PC-9 (cell line): ENCODE data around the gene IFNB1. TPM values are rescaled to one million over a fixed set of nuclear protein-coding genes. Genes with fewer than 3 reads are reported as not detected.

Source experiments
- BruUV-seq: library from RNA; stranded (reverse); fragments of 400-500 nt; replicated peaks from 2 replicates; lab custom pipeline; 2021; lab: Mats Ljungman, UMichigan
- CTCF ChIA-PET: fragments of 300-600 bp; sonication (Branson Sonifier 250); formaldehyde crosslinking; loops from one replicate; lab custom pipeline; 2022; ENCODE audit warnings: antibody characterized with exemption; lab: Charles Lee
- POLR2A ChIA-PET: fragments of 300-600 bp; sonication (Branson Sonifier 250); formaldehyde crosslinking; loops from one replicate; lab custom pipeline; 2022; ENCODE audit warnings: antibody characterized with exemption; ENCODE audit not compliant: unreplicated experiment; lab: Charles Lee
- DNase-seq, 2 experiments: peaks; one replicate each; pipeline versions ENCODE4 v3.0.0 to v3.0.0-alpha.2; 2015 to 2022; ENCODE audit warnings: mixed read lengths in 1 of 2
- H2AFZ ChIP-seq: fragments of 200-600 bp; sonication (generic); 2 replicates; pipeline ENCODE4 v1.8.1; 2017; ENCODE audit warnings: antibody characterized with exemption
- H3F3A ChIP-seq: fragments of 200-600 bp; sonication (generic); 2 replicates; pipeline ENCODE4 v1.8.1; 2017; ENCODE audit warnings: antibody characterized with exemption, mild to moderate bottlenecking, low read depth; ENCODE audit not compliant: insufficient read depth
- H3K27ac ChIP-seq: fragments of 200-600 bp; sonication (generic); 2 replicates; pipeline ENCODE4 v1.6.1; 2016; ENCODE audit warnings: mixed run types
- H3K27me3 ChIP-seq: fragments of 200-600 bp; sonication (generic); 2 replicates; pipeline ENCODE4 v1.6.1; 2016; ENCODE audit warnings: low read depth, mixed run types; ENCODE audit not compliant: insufficient read depth
- H3K36me3 ChIP-seq: fragments of 200-600 bp; sonication (generic); 2 replicates; pipeline ENCODE4 v1.6.1; 2016; ENCODE audit warnings: low read depth, mixed run types
- H3K4me1 ChIP-seq: fragments of 200-600 bp; sonication (generic); replicated peaks from 2 replicates; pipeline ENCODE4 v1.6.1; 2016; ENCODE audit warnings: mixed run types; ENCODE audit not compliant: insufficient read depth
- H3K4me2 ChIP-seq: fragments of 200-600 bp; sonication (generic); 2 replicates; pipeline ENCODE4 v1.6.1; 2017; ENCODE audit warnings: mixed run types
- H3K4me3 ChIP-seq: fragments of 200-600 bp; sonication (generic); 2 replicates; pipeline ENCODE4 v1.6.1; 2016; ENCODE audit warnings: mixed run types
- H3K79me2 ChIP-seq: fragments of 200-600 bp; sonication (generic); 2 replicates; pipeline ENCODE4 v1.6.1; 2017; ENCODE audit warnings: low read depth, mixed run types
- H3K9me2 ChIP-seq: fragments of 200-600 bp; sonication (generic); 2 replicates; pipeline ENCODE4 v1.8.1; 2017; ENCODE audit warnings: mild to moderate bottlenecking; ENCODE audit not compliant: insufficient read depth
- H3K9me3 ChIP-seq: fragments of 200-600 bp; sonication (generic); 2 replicates; pipeline ENCODE4 v1.8.1; 2016; ENCODE audit warnings: low read depth; ENCODE audit not compliant: insufficient read depth
- H4K20me1 ChIP-seq: fragments of 200-600 bp; sonication (generic); 2 replicates; pipeline ENCODE4 v1.8.1; 2017; ENCODE audit not compliant: insufficient read depth
- CTCF ChIP-seq: fragments of 200-600 bp; sonication (generic); conservative IDR thresholded peaks from 2 replicates; pipeline ENCODE4 v1.6.1; 2017; ENCODE audit warnings: mixed run types, antibody characterized with exemption, mild to moderate bottlenecking, moderate library complexity
- EZH2 ChIP-seq: fragments of 200-600 bp; sonication (generic); IDR thresholded peaks from 2 replicates; pipeline ENCODE4 v1.8.0; 2017; ENCODE audit warnings: antibody characterized with exemption, low read depth
- intact Hi-C: fragments of 100-400 bp; cut with micrococcal nuclease; formaldehyde crosslinking; loops from one replicate; pipeline ENCODE4 v1.10.0; 2022; ENCODE audit not compliant: unreplicated experiment
- total RNA-seq: library from RNA; stranded (reverse); gene quantifications from 2 replicates; pipeline ENCODE4 v1.2.3, GENCODE V29; 2021

The IFNB1 gene
- total RNA-seq, 1 experiment from 2014 or later, result not detected

GRCh38 chr9:21078702-21079101, 960 bp upstream of the IFNB1 start:
- ChIA-PET CTCF (interaction anchor here (0.7 to 1.0 kb wide), 3 partner anchors 17 to 48 kb away, joined by 3 to 5 read pairs (median 4); no protein-coding TSS in a partner anchor), POLR2A (no interaction called here)
- H3F3A ChIP-seq, result no peaks in the 10 kb centered on the region
- H4K20me1 ChIP-seq, result no peaks in the 10 kb centered on the region
- H3K4me1 ChIP-seq, result no peaks in the 10 kb centered on the region
- H3K27me3 ChIP-seq, result no peaks in the 10 kb centered on the region
- no peaks in the 10 kb centered on the region for H3K9me3 ChIP-seq
- no peak overlapping the region for H3K27ac ChIP-seq
- H3K79me2 ChIP-seq, result no peaks in the 10 kb centered on the region
- H3K36me3 ChIP-seq, result no peaks in the 10 kb centered on the region
- H2AFZ ChIP-seq, result no peak overlapping the region
- BruUV-seq, result no TSS peak
- H3K9me2 ChIP-seq, result no peaks in the 10 kb centered on the region
- no peak overlapping the region for H3K4me3 ChIP-seq
- intact Hi-C loops, result no loop called here
- no peak for DNase-seq
- H3K4me2 ChIP-seq, result no peak overlapping the region
- no peak for TF ChIP-seq EZH2
- TF ChIP-seq CTCF, result no peak

DNA sequence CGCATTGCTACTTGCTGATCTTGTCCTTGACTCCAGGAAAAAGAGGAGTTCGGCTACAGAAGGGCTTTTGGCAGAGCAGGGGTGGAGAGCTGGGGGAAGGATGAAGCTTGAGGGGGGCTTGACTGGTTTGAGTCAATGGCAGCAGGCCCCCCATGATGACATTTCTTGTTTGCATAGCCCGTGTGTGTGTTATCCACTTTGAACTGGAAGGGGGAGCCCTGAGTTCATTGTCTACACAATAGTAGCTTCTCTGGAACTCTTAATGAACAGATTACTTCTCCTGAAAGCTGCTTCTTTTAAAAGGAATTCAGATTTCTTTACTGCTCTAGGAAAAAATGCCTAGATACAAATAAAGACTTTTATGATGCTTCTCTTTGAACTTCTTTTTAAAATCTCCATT, 2.3 kb downstream of the IFNB1 start:
- no TSS peak for BruUV-seq
- H3K9me2 ChIP-seq, result no peaks in the 10 kb centered on the region
- H3K9me3 ChIP-seq, result no peaks in the 10 kb centered on the region
- H3K27me3 ChIP-seq, result no peaks in the 10 kb centered on the region
- TF ChIP-seq EZH2 (no peak), CTCF (no peak)
- H3F3A ChIP-seq, result no peaks in the 10 kb centered on the region
- no peaks in the 10 kb centered on the region for H3K79me2 ChIP-seq
- H3K36me3 ChIP-seq, result no peaks in the 10 kb centered on the region
- ChIA-PET CTCF (no interaction called here), POLR2A (no interaction called here)
- intact Hi-C loops, result no loop called here
- DNase-seq, result no peak
- H3K4me3 ChIP-seq, result no peak overlapping the region
- no peak overlapping the region for H3K27ac ChIP-seq
- H3K4me1 ChIP-seq, result no peaks in the 10 kb centered on the region
- no peak overlapping the region for H2AFZ ChIP-seq
- H3K4me2 ChIP-seq, result no peak overlapping the region
- H4K20me1 ChIP-seq, result no peaks in the 10 kb centered on the region

- Histone ChIP-seq H3K27me3 (no peaks in the 10 kb centered on the region), H2AFZ (no peak overlapping the region), H4K20me1 (no peaks in the 10 kb centered on the region), H3K9me3 (no peaks in the 10 kb centered on the region), H3K4me2 (no peak overlapping the region), H3K4me1 (peaks cover 10% of the 10 kb centered on the region; the same call in 1 of the 2 replicates), H3K79me2 (no peaks in the 10 kb centered on the region), H3K27ac (no peak overlapping the region), H3K4me3 (no peak overlapping the region), H3K36me3 (no peaks in the 10 kb centered on the region), H3F3A (no peaks in the 10 kb centered on the region), H3K9me2 (no peaks in the 10 kb centered on the region)
- BruUV-seq, result no TSS peak
- intact Hi-C loops, result no loop called here
- DNase-seq, result no peak
- CTCF ChIA-PET, result interaction anchor here (0.6 kb wide), 1 partner anchor 23 kb away, joined by 3 read pairs; no protein-coding TSS in a partner anchor
- POLR2A ChIA-PET, result no interaction called here
- TF ChIP-seq EZH2 (no peak), CTCF (no peak)
These were observed 6.8 kb downstream of the IFNB1 start for GRCh38 chr9:21070906-21071305.
